Panc1 (cell line): ENCODE measurements around the gene GRIN2A. TPM values are rescaled to one million over a fixed set of nuclear protein-coding genes. Genes with fewer than 3 reads are reported as not detected.

Source experiments
- ATAC-seq: fragments of 200-7000 bp; cut with Tn5 transposase; 2 replicates; pipeline ENCODE4 v1.9.1; 2020; ENCODE audit warnings: mild to moderate bottlenecking, moderate library complexity
- BruUV-seq: library from RNA; stranded (reverse); fragments of 400-500 nt; replicated peaks from 2 replicates; lab custom pipeline; 2021; lab: Mats Ljungman, UMichigan
- CTCF ChIA-PET: fragments of 300-600 bp; sonication (Branson Sonifier 250); formaldehyde crosslinking; loops from one replicate; lab custom pipeline; 2022; ENCODE audit warnings: antibody characterized with exemption; lab: Charles Lee
- POLR2A ChIA-PET: fragments of 300-600 bp; sonication (Branson Sonifier 250); formaldehyde crosslinking; loops from one replicate; lab custom pipeline; 2022; ENCODE audit warnings: antibody characterized with exemption; lab: Charles Lee
- DNase-seq: peaks from one replicate; pipeline ENCODE4 v3.0.0-alpha.2; 2010; ENCODE audit warnings: low read depth, low spot score
- H3K27ac ChIP-seq: 2 replicates; pipeline ENCODE4 v1.5.1; 2011; ENCODE audit warnings: mild to moderate bottlenecking, low read length, inconsistent platforms
- H3K27me3 ChIP-seq: fragments of 200-500 bp; sonication (Bioruptor generic); 2 replicates; pipeline ENCODE4 v1.6.0; 2014; ENCODE audit warnings: low read length, inconsistent platforms; ENCODE audit not compliant: control insufficient read depth, insufficient read depth
- H3K36me3 ChIP-seq: fragments of 200-500 bp; sonication (Bioruptor generic); 2 replicates; pipeline ENCODE4 v1.5.1; 2014; ENCODE audit warnings: inconsistent platforms, mild to moderate bottlenecking, low read length, moderate library complexity; ENCODE audit not compliant: control insufficient read depth, insufficient read depth
- H3K4me1 ChIP-seq: 2 replicates; pipeline ENCODE4 v1.5.1; 2011; ENCODE audit warnings: inconsistent platforms, mild to moderate bottlenecking, low read length, moderate library complexity; ENCODE audit not compliant: control insufficient read depth, insufficient read depth
- H3K4me3 ChIP-seq, 2 experiments: 2 replicates each; pipeline ENCODE4 v1.5.1; 2011 to 2012; ENCODE audit warnings: low read depth in 2 of 2, low read length in 2 of 2, mild to moderate bottlenecking in 2 of 2, inconsistent platforms in 1 of 2, moderate library complexity in 1 of 2
- H3K9me3 ChIP-seq: fragments of 200-500 bp; sonication (Bioruptor generic); 2 replicates; pipeline ENCODE4 v1.5.1; 2014; ENCODE audit warnings: low read depth, mild to moderate bottlenecking, inconsistent platforms, low read length, moderate library complexity; ENCODE audit not compliant: control insufficient read depth, insufficient read depth
- CTCF ChIP-seq: fragments of 450-650 bp; IDR thresholded peaks from 2 replicates; pipeline ENCODE4 v1.5.1; 2017; ENCODE audit warnings: mild to moderate bottlenecking
- POLR2AphosphoS5 ChIP-seq: IDR thresholded peaks from 2 replicates; pipeline ENCODE4 v1.6.1; 2012; ENCODE audit warnings: mild to moderate bottlenecking, low read depth, low read length, moderate library complexity
- REST ChIP-seq, 2 experiments: IDR thresholded peaks; 2 replicates each; pipeline ENCODE4 v1.6.1; 2011 to 2012; ENCODE audit warnings: low read depth in 2 of 2, control low read depth in 1 of 2, low read length in 1 of 2, mild to moderate bottlenecking in 1 of 2, moderate library complexity in 1 of 2; ENCODE audit not compliant: insufficient read depth in 1 of 2
- SIN3A ChIP-seq: IDR thresholded peaks from 2 replicates; pipeline ENCODE4 v1.6.1; 2012; ENCODE audit warnings: low read depth, mild to moderate bottlenecking, low read length, moderate library complexity, borderline replicate concordance; ENCODE audit not compliant: insufficient read depth
- TCF7L2 ChIP-seq: IDR thresholded peaks from 2 replicates; pipeline ENCODE4 v1.6.1; 2011; ENCODE audit warnings: mild to moderate bottlenecking, low read depth, low read length, inconsistent platforms
- in situ Hi-C: cut with HindIII; loops from 2 replicates; pipeline ENCODE4 v1.10.0; 2016; ENCODE audit warnings: low sequenced_read_pairs, low pct_unique_long_range_greater_than_20kb
- intact Hi-C: fragments of 100-400 bp; cut with micrococcal nuclease; formaldehyde crosslinking; loops from one replicate; pipeline ENCODE4 v1.10.0; 2022; ENCODE audit not compliant: unreplicated experiment
- total RNA-seq: library from RNA; stranded (reverse); gene quantifications from one replicate; pipeline ENCODE4 v1.2.1, GENCODE V29; 2021; ENCODE audit not compliant: unreplicated experiment

Gene GRIN2A
- total RNA-seq, 1 experiment from 2014 or later: 12.3 TPM

DNA sequence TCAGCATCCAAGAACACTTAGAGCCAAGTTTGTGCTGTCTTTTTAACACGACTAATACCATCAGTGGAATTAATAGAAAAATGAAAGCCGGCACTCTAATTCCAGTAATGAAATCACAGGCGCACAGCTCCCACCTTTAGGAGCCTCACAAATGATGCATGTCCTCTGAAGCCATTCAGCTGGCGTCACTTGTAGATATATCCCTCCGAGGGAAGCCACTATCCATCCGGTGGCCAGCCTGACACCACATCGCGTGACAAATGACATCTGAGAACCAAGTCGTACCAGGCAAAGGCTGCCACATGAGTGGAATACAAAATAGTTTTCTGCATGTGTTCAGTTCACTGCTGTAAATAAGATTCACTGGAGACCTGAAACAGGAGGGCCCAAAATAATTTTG is 205.6 kb downstream of the GRIN2A start:
- POLR2A ChIA-PET: no interaction called here

DNA sequence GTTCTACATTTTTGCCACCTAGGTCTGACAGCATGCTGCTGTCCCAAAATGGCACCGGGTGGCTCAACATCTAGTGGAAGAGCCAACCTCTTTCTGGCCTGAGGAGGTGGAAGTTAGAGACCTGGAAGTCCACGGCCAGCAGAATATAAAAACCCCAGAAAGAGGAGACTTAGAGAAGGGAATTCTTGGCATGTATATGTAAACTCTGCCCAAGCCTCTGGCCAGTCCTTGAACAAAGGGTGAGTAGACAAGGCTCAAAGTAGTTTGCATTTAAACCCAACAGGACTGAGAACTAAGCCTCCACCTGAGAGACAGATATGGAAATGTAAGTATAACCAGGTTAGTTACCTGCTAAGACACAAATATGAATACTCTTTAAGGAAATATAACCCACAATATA is 210.3 kb downstream of the GRIN2A start:
- H3K27ac ChIP-seq: no peak overlapping the region
- BruUV-seq: no TSS peak
- in situ Hi-C loops (no loop called here), intact Hi-C loops (no loop called here)
- TF ChIP-seq POLR2AphosphoS5 (no peak), TCF7L2 (no peak), SIN3A (no peak), REST (IDR thresholded peaks at IDR 0.05; ENCODE audit: insufficient read depth in 1 of 2, low read depth in 2 of 2, low read length in 1 of 2) (no peak), CTCF (no peak)
- no peaks in the 10 kb centered on the region for H3K4me1 ChIP-seq
- no peak overlapping the region for H3K4me3 ChIP-seq
- CTCF ChIA-PET: no interaction called here
- H3K36me3 ChIP-seq: no peaks in the 10 kb centered on the region
- no peaks in the 10 kb centered on the region for H3K27me3 ChIP-seq
- POLR2A ChIA-PET: no interaction called here
- no peak for ATAC-seq
- DNase-seq: no peak
- no peaks in the 10 kb centered on the region; the same call in 1 of the 2 replicates for H3K9me3 ChIP-seq

More for the DNA sequence above, 205.6 kb downstream of the GRIN2A start:
- Histone ChIP-seq H3K4me1 (no peaks in the 10 kb centered on the region), H3K27me3 (no peaks in the 10 kb centered on the region), H3K4me3 (no peak overlapping the region), H3K27ac (no peak overlapping the region), H3K36me3 (no peaks in the 10 kb centered on the region), H3K9me3 (no peaks in the 10 kb centered on the region; the same call in 1 of the 2 replicates)
- intact Hi-C loops (no loop called here), in situ Hi-C loops (no loop called here)
- CTCF ChIA-PET: no interaction called here
- no TSS peak for BruUV-seq
- DNase-seq (no peak), ATAC-seq (no peak)
- TF ChIP-seq SIN3A (no peak), POLR2AphosphoS5 (no peak), TCF7L2 (no peak), REST (IDR thresholded peaks at IDR 0.05; ENCODE audit: insufficient read depth in 1 of 2, low read depth in 2 of 2, low read length in 1 of 2) (no peak), CTCF (no peak)
